Endothelial cell of umbilical vein (primary cell): ENCODE results near the gene FAM120B. TPM values are rescaled to one million over a fixed set of nuclear protein-coding genes. Genes with fewer than 3 reads are reported as not detected.
"Not testable (repeated sequence)": the region's sequence is repeated elsewhere in the genome, so short reads cannot be mapped to it uniquely, and the experiment has no call there.

Experiments
- BruUV-seq: library from RNA; stranded (reverse); fragments of 400-500 nt; replicated peaks from 2 replicates; lab custom pipeline; 2021; lab: Mats Ljungman, UMichigan
- CTCF ChIA-PET: fragments of 300-600, 350-600 bp; sonication (Branson Sonifier 250); formaldehyde crosslinking; loops from one replicate; lab custom pipeline; 2021; ENCODE audit warnings: antibody characterized with exemption, inconsistent platforms; lab: Charles Lee
- POLR2A ChIA-PET: fragments of 300-600, 350-600 bp; sonication (Branson Sonifier 250); formaldehyde crosslinking; loops from one replicate; lab custom pipeline; 2021; ENCODE audit warnings: antibody characterized with exemption, inconsistent platforms; lab: Charles Lee
- DNase-seq: peaks from one replicate; pipeline ENCODE4 v3.0.0-alpha.2; 2011; ENCODE audit warnings: low read depth, low spot score
- FAIRE-seq: peaks from 2 replicates; lab custom pipeline; 2011; peaks lifted over from hg19 to GRCh38; lab: Jason Lieb, UNC
- H2AFZ ChIP-seq: 2 replicates; pipeline ENCODE4 v1.6.0; 2012; ENCODE audit warnings: low read depth, low read length, control low read depth, inconsistent platforms
- H3K27ac ChIP-seq: 2 replicates; pipeline ENCODE4 v1.5.1; 2011; ENCODE audit warnings: low read depth, mild to moderate bottlenecking, control low read depth, low read length, moderate library complexity; ENCODE audit not compliant: insufficient read depth
- H3K27me3 ChIP-seq, 2 experiments: 2 replicates each; pipeline versions ENCODE4 v1.6.0 to v1.6.1; 2011; ENCODE audit warnings: low read length in 2 of 2, mixed read lengths in 1 of 2; ENCODE audit not compliant: control insufficient read depth in 2 of 2, insufficient read depth in 2 of 2
- H3K36me3 ChIP-seq, 2 experiments: 2 replicates in 1 of 2; 3 replicates in 1 of 2; pipeline ENCODE4 v1.5.1; 2011; ENCODE audit warnings: low read length in 2 of 2, mild to moderate bottlenecking in 1 of 2, moderate library complexity in 1 of 2; ENCODE audit not compliant: control insufficient read depth in 2 of 2, insufficient read depth in 2 of 2; ENCODE audit errors: extremely low read depth in 1 of 2
- H3K4me1 ChIP-seq: 3 replicates; pipeline ENCODE4 v1.5.1; 2011; ENCODE audit warnings: mild to moderate bottlenecking, low read length; ENCODE audit not compliant: control insufficient read depth, insufficient read depth; ENCODE audit errors: extremely low read depth
- H3K4me2 ChIP-seq: 2 replicates; pipeline ENCODE4 v1.6.1; 2011; ENCODE audit warnings: low read length, control low read depth, mixed read lengths; ENCODE audit not compliant: insufficient read depth
- H3K4me3 ChIP-seq, 3 experiments: fragments of 200-600 bp in 1 of 3; sonication (generic), shearing (Covaris generic) in 1 of 3; replicated peaks in 1 of 3; 2 replicates each; pipeline ENCODE4 v1.5.1; 2011 to 2016; ENCODE audit warnings: control low read depth in 3 of 3, low read length in 3 of 3, mild to moderate bottlenecking in 2 of 3, inconsistent platforms in 1 of 3, low read depth in 1 of 3, moderate library complexity in 1 of 3; ENCODE audit not compliant: insufficient read depth in 1 of 3
- H3K79me2 ChIP-seq: 2 replicates; pipeline ENCODE4 v1.6.0; 2012; ENCODE audit warnings: low read length, inconsistent platforms; ENCODE audit not compliant: control insufficient read depth, insufficient read depth
- H3K9ac ChIP-seq: replicated peaks from 2 replicates; pipeline ENCODE3; 2011; ENCODE audit warnings: low read length, control low read depth; ENCODE audit not compliant: insufficient read depth; ENCODE audit errors: extremely low read depth
- H3K9me1 ChIP-seq: replicated peaks from 3 replicates; pipeline ENCODE4 v1.6.0; 2011; ENCODE audit warnings: mild to moderate bottlenecking, low read length; ENCODE audit not compliant: control insufficient read depth, insufficient read depth; ENCODE audit errors: extremely low read depth
- H3K9me3 ChIP-seq: replicated peaks from 2 replicates; pipeline ENCODE4 v1.5.1; 2012; ENCODE audit warnings: low read length, inconsistent platforms; ENCODE audit not compliant: control insufficient read depth, insufficient read depth
- H4K20me1 ChIP-seq: replicated peaks from 2 replicates; pipeline ENCODE3; 2011; ENCODE audit warnings: mild to moderate bottlenecking, low read length; ENCODE audit not compliant: control insufficient read depth, insufficient read depth; ENCODE audit errors: extremely low read depth
- EZH2 ChIP-seq: IDR thresholded peaks from 2 replicates; pipeline ENCODE4 v1.6.1; 2012; ENCODE audit warnings: borderline replicate concordance, low read depth, mild to moderate bottlenecking, moderate library complexity, low read length, inconsistent platforms; ENCODE audit not compliant: severe bottlenecking
- FOS ChIP-seq: IDR thresholded peaks from 2 replicates; pipeline ENCODE4 v1.6.1; 2011; ENCODE audit warnings: mild to moderate bottlenecking, low read length, moderate library complexity, borderline replicate concordance; ENCODE audit not compliant: insufficient read depth
- GATA2 ChIP-seq: IDR thresholded peaks from 2 replicates; pipeline ENCODE4 v1.7.0; 2011; ENCODE audit warnings: low read depth, mild to moderate bottlenecking, moderate library complexity, mixed read lengths, low read length; ENCODE audit not compliant: insufficient read length, insufficient read depth
- JUN ChIP-seq: IDR thresholded peaks from 2 replicates; pipeline ENCODE4 v1.6.1; 2011; ENCODE audit warnings: borderline replicate concordance, low read depth; ENCODE audit not compliant: insufficient read length, insufficient read depth
- MAX ChIP-seq: IDR thresholded peaks from 2 replicates; pipeline ENCODE4 v1.6.1; 2011; ENCODE audit not compliant: insufficient read depth, insufficient read length
- MYC ChIP-seq: IDR thresholded peaks from one replicate; pipeline ENCODE4 v1.6.1; 2011; ENCODE audit warnings: mild to moderate bottlenecking, low read depth, low read length
- POLR2A ChIP-seq: IDR thresholded peaks from 2 replicates; pipeline ENCODE4 v1.6.1; 2012; ENCODE audit warnings: low read depth, mild to moderate bottlenecking, control low read depth, low read length
- POLR2AphosphoS5 ChIP-seq: IDR thresholded peaks from 2 replicates; pipeline ENCODE4 v1.6.1; 2012; ENCODE audit warnings: low read depth, mild to moderate bottlenecking, control low read depth, low read length, moderate library complexity; ENCODE audit not compliant: insufficient read depth
- dilution Hi-C: fragments of 300-500 bp; cut with MboI; formaldehyde crosslinking; loops from one replicate; pipeline ENCODE4 v1.15.0; 2019; ENCODE audit warnings: low sequenced_read_pairs; ENCODE audit not compliant: extremely low pct_ligation_motif_present
- intact Hi-C: fragments of 100-400 bp; cut with micrococcal nuclease; formaldehyde crosslinking; loops from one replicate; pipeline ENCODE4 v1.10.0; 2022
- polyA plus RNA-seq, 4 experiments: library from polyadenylated mRNA; depleted of rRNA in 3 of 4; stranded (reverse) in 3 of 4; unstranded in 1 of 4; fragments of >200 nt; gene quantifications; 2 replicates each; pipeline versions ENCODE4 v1.2.1 to v1.2.3, GENCODE V29; 2011 to 2012; ENCODE audit warnings: missing spikeins in 1 of 4
- total RNA-seq: library from RNA; stranded (reverse); gene quantifications from 2 replicates; pipeline ENCODE4 v1.2.3, GENCODE V29; 2021
- TF ChIP-seq, protein P1 (sequence below), 2 donors: IDR thresholded peaks; 1 replicate in 1 of 2; 2 replicates in 1 of 2; pipeline ENCODE4 v1.5.1; 2011; ENCODE audit warnings: low read length in 2 of 2, mild to moderate bottlenecking in 2 of 2, moderate library complexity in 2 of 2, control low read depth in 1 of 2, inconsistent platforms in 1 of 2, low read depth in 1 of 2; ENCODE audit not compliant: insufficient read depth in 1 of 2; ENCODE audit errors: extremely low read depth in 1 of 2

FAM120B gene
- total and polyA plus RNA-seq, 2 donors (not counting 3 experiments of a cell fraction or from before 2014, with no cell fraction given) = 10.8 to 28.2 TPM

DNA sequence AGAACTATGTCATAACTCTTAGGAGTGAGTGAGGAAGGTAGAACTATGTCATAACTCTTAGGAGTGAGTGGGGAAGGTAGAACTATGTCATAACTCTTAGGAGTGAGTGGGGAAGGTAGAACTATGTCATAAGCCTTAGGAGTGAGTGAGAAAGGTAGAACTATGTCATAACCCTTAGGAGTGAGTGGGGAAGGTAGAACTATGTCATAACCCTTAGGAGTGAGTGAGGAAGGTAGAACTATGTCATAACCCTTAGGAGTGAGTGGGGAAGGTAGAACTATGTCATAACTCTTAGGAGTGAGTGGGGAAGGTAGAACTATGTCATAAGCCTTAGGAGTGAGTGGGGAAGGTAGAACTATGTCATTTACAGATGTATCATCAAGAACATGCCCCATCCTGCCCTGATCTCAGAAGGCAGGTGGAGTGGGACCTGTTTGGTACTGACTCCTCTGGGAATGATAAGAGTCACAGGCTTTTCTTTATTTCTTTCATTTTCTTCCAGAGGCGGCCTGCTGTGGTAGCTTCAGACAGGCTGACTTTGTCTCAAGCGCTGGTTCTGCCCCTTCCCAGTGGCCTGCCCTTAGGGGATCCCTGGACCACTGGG lies 93.5 kb downstream of the FAM120B start:
- dilution Hi-C loops, BruUV-seq, POLR2A ChIA-PET, H3K9me1 ChIP-seq, intact Hi-C loops, H2AFZ ChIP-seq, H3K9ac ChIP-seq, CTCF ChIA-PET, H3K4me2 ChIP-seq, DNase-seq, H3K9me3 ChIP-seq, H4K20me1 ChIP-seq, H3K4me3 ChIP-seq, H3K79me2 ChIP-seq, H3K27ac ChIP-seq, H3K27me3 ChIP-seq, FAIRE-seq: not testable (repeated sequence)
- peaks cover 11% of the 10 kb centered on the region for H3K4me1 ChIP-seq
- peaks cover 9 to 17% of the 10 kb centered on the region in 2 experiments for H3K36me3 ChIP-seq

DNA sequence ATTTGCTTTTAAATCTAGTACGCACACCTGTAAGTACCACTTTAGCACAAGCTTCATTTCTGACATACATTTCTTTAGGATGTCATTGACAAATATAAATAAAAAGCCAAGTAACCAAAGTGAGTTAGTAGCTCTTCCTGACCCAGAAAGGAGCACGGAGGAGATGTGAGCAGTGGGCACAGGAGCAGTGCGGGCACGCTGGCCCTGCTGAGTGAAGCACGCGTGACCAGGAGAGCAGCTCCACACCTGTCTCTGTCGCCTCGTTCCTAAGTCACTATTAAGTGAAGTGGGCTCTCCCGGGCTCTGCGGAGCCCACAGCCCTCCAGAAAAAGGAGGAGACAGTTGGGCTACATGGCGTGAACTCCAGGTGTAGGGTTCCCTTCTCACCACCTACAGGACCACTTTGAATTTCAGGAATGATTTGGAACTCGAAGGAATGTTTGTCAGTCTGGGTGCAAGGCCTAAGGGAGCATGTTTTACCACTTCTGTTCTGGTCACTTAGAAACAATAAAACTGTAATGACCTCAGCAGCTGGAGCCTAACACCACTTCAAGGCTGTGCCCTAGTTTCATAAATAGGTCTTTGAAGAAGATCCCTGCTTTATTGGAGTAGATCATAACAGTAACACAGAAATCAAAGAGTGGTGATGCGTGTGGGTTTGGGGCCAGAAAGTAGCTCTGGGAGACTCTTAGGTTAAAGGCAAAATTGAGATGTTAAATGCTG lies 95.9 kb downstream of the FAM120B start:
- Histone ChIP-seq H3K27me3 (no peaks in the 10 kb centered on the region), H3K4me2 (no peak overlapping the region), H3K9ac (no peak overlapping the region), H3K4me1 (peaks cover 24% of the 10 kb centered on the region), H3K79me2 (no peaks in the 10 kb centered on the region), H3K9me1 (no peaks in the 10 kb centered on the region), H3K4me3 (no peak overlapping the region), H4K20me1 (no peaks in the 10 kb centered on the region), H2AFZ (no peak overlapping the region), H3K9me3 (no peaks in the 10 kb centered on the region), H3K27ac (no peak overlapping the region), H3K36me3 (peaks cover 3 to 10% of the 10 kb centered on the region in 2 experiments)
- POLR2A ChIA-PET = no interaction called here
- no TSS peak for BruUV-seq
- no peak for TF ChIP-seq MYC
- no peak for TF ChIP-seq FOS
- TF ChIP-seq MAX = no peak
- no peak for TF ChIP-seq POLR2AphosphoS5
- TF ChIP-seq GATA2 = no peak
- no peak for TF ChIP-seq POLR2A
- TF ChIP-seq, protein P1, sequence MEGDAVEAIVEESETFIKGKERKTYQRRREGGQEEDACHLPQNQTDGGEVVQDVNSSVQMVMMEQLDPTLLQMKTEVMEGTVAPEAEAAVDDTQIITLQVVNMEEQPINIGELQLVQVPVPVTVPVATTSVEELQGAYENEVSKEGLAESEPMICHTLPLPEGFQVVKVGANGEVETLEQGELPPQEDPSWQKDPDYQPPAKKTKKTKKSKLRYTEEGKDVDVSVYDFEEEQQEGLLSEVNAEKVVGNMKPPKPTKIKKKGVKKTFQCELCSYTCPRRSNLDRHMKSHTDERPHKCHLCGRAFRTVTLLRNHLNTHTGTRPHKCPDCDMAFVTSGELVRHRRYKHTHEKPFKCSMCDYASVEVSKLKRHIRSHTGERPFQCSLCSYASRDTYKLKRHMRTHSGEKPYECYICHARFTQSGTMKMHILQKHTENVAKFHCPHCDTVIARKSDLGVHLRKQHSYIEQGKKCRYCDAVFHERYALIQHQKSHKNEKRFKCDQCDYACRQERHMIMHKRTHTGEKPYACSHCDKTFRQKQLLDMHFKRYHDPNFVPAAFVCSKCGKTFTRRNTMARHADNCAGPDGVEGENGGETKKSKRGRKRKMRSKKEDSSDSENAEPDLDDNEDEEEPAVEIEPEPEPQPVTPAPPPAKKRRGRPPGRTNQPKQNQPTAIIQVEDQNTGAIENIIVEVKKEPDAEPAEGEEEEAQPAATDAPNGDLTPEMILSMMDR (IDR thresholded peaks at IDR 0.05; ENCODE audit: extremely low read depth in 1 of 2, insufficient read depth in 1 of 2, low read depth in 1 of 2, low read length in 2 of 2) = no peak
- TF ChIP-seq JUN = no peak
- no peak for TF ChIP-seq EZH2
- DNase-seq (no peak), FAIRE-seq (no peak)
- dilution Hi-C loops (no loop called here), intact Hi-C loops (no loop called here)
- CTCF ChIA-PET = no interaction called here
